ENCODE data around the gene TMC1. TPM values are rescaled to one million over a fixed set of nuclear protein-coding genes. Genes with fewer than 3 reads are reported as not detected.

Gene TMC1
- total RNA-seq, 4 donors from 2014 or later, result 0.32 TPM; not detected in 3

- Histone ChIP-seq H3K36me3 (no peaks in the 10 kb centered on the region), H3K4me3 (no peak overlapping the region), H3K9me3 (no peaks in the 10 kb centered on the region), H3K27me3 (no peaks in the 10 kb centered on the region), H3K27ac (no peak overlapping the region), H3K4me1 (no peaks in the 10 kb centered on the region)
- DNase-seq, result no peak
- in situ Hi-C loops (cut with MboI; ENCODE audit: low pct_ligation_motif_present in 1 of 4, low pct_unique_long_range_greater_than_20kb in 1 of 4, low sequenced_read_pairs in 3 of 4), result no loop called here
- WGBS, 2 donors (ENCODE audit: low coverage in 1 of 2), result 67 to 80% methylated on average over 1 to 4 of the region's 4 CpGs
- intact Hi-C loops (cut with DNase I; ENCODE audit: low total_unique reads), result no loop called here
- TF ChIP-seq POLR2AphosphoS5 (IDR thresholded peaks at IDR 0.05) (no peak), CTCF (IDR thresholded peaks at IDR 0.05) (no peak), EP300 (IDR thresholded peaks at IDR 0.05; ENCODE audit: low read depth) (no peak), POLR2A (IDR thresholded peaks at IDR 0.05) (no peak)
Observed at GRCh38 chr9:72703574-72703973, 182.2 kb downstream of the TMC1 start.

GRCh38 chr9:72704688-72705375, 183.4 kb downstream of the TMC1 start:
- WGBS, 2 donors (ENCODE audit: low coverage in 1 of 2), result 74 to 82% methylated on average over 1 of the region's 1 CpG
- DNase-seq, result no peak

GRCh38 chr9:72718503-72718902, 197.1 kb downstream of the TMC1 start:
- H3K36me3 ChIP-seq, result no peaks in the 10 kb centered on the region
- WGBS, 2 donors (ENCODE audit: low coverage in 1 of 2), result 60 to 85% methylated on average over 1 to 3 of the region's 3 CpGs
- DNase-seq, result no peak

More at GRCh38 chr9:72704688-72705375, 183.4 kb downstream of the TMC1 start:
- Histone ChIP-seq H3K4me1 (no peaks in the 10 kb centered on the region), H3K27ac (no peak overlapping the region), H3K36me3 (no peaks in the 10 kb centered on the region), H3K27me3 (no peaks in the 10 kb centered on the region), H3K9me3 (no peaks in the 10 kb centered on the region), H3K4me3 (no peak overlapping the region)
- intact Hi-C loops (cut with DNase I; ENCODE audit: low total_unique reads), result no loop called here
- in situ Hi-C loops (cut with MboI; ENCODE audit: low pct_ligation_motif_present in 1 of 4, low pct_unique_long_range_greater_than_20kb in 1 of 4, low sequenced_read_pairs in 3 of 4), result no loop called here
- TF ChIP-seq EP300 (IDR thresholded peaks at IDR 0.05; ENCODE audit: low read depth) (no peak), CTCF (IDR thresholded peaks at IDR 0.05) (no peak), POLR2AphosphoS5 (IDR thresholded peaks at IDR 0.05) (no peak), POLR2A (IDR thresholded peaks at IDR 0.05) (no peak)

GRCh38 chr9:72721067-72721466, 199.7 kb downstream of the TMC1 start:
- Histone ChIP-seq H3K4me3 (no peak overlapping the region), H3K9me3 (no peaks in the 10 kb centered on the region), H3K36me3 (no peaks in the 10 kb centered on the region), H3K27me3 (no peaks in the 10 kb centered on the region), H3K27ac (no peak overlapping the region), H3K4me1 (no peaks in the 10 kb centered on the region)
- in situ Hi-C loops (cut with MboI; ENCODE audit: low pct_ligation_motif_present in 1 of 4, low pct_unique_long_range_greater_than_20kb in 1 of 4, low sequenced_read_pairs in 3 of 4) (no loop called here), intact Hi-C loops (cut with DNase I; ENCODE audit: low total_unique reads) (no loop called here)
- 56 to 73% methylated on average over 1 of the region's 1 CpG for WGBS, 2 donors (ENCODE audit: low coverage in 1 of 2)
- DNase-seq, result no peak
- TF ChIP-seq POLR2AphosphoS5 (IDR thresholded peaks at IDR 0.05), result no peak
- no peak for TF ChIP-seq EP300 (IDR thresholded peaks at IDR 0.05; ENCODE audit: low read depth)
- no peak for TF ChIP-seq CTCF (IDR thresholded peaks at IDR 0.05)
- no peak for TF ChIP-seq POLR2A (IDR thresholded peaks at IDR 0.05)

More at GRCh38 chr9:72718503-72718902, 197.1 kb downstream of the TMC1 start:
- intact Hi-C loops (cut with DNase I; ENCODE audit: low total_unique reads), result no loop called here
- Histone ChIP-seq H3K9me3 (no peaks in the 10 kb centered on the region), H3K27me3 (no peaks in the 10 kb centered on the region), H3K27ac (no peak overlapping the region), H3K4me1 (no peaks in the 10 kb centered on the region), H3K4me3 (no peak overlapping the region)
- TF ChIP-seq POLR2AphosphoS5 (IDR thresholded peaks at IDR 0.05) (no peak), CTCF (IDR thresholded peaks at IDR 0.05) (no peak)
- in situ Hi-C loops (cut with MboI; ENCODE audit: low pct_ligation_motif_present in 1 of 4, low pct_unique_long_range_greater_than_20kb in 1 of 4, low sequenced_read_pairs in 3 of 4), result no loop called here

Data from transverse colon (tissue), 4 donors.